Endometrium (tissue), 2 donors: ENCODE data around the gene PLA1A.
"Not testable (repeated sequence)": the region's sequence is repeated elsewhere in the genome, so short reads cannot be mapped to it uniquely, and the experiment has no call there.

Experiments
- FAIRE-seq: peaks from 2 replicates; lab custom pipeline; 2012; peaks lifted over from hg19 to GRCh38; lab: Jason Lieb, UNC
- donor health status: control.
- donor health status: control.

The PLA1A gene

DNA sequence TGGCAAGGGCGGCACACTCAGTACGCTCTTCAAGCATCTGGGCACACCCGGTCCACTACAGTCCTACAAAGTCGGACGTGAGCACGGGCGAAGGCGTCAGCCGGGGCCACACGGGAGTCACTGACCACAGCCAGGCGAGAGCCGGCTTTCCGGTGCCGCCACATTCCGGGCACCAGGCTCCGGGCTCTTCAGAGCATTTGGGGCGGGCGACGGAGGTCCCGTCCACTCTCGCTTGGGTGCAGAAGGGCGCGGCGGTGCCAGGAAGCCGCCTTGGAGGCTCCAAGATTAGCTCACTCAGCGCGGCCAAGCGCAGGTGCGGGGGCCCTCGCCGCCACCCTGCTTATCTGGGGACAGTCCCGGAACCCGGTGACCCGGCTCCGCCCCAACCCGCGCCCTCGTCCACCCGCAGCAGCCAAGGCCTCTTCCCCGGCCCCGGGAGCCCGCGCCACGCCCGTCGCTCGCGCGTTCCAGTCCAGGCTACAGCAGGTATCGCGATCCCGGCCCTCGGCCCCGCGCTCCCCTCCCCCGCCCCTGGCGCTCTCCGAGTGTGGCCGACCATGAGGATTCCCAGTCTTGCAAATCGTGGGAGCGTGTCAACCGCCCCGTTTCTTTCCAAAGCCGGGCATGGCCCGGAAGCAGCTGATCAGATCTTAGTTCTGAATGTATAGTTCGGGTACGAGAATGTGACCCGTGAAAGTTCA, 18.2 kb upstream of the PLA1A start, which contains the start of gene ADPRH:
TSS of gene ADPRH (plus strand) at position 127 of the 701 bp plus-strand sequence. CDS start 2,678 bp downstream, outside the sequence.
- no peak for FAIRE-seq

DNA sequence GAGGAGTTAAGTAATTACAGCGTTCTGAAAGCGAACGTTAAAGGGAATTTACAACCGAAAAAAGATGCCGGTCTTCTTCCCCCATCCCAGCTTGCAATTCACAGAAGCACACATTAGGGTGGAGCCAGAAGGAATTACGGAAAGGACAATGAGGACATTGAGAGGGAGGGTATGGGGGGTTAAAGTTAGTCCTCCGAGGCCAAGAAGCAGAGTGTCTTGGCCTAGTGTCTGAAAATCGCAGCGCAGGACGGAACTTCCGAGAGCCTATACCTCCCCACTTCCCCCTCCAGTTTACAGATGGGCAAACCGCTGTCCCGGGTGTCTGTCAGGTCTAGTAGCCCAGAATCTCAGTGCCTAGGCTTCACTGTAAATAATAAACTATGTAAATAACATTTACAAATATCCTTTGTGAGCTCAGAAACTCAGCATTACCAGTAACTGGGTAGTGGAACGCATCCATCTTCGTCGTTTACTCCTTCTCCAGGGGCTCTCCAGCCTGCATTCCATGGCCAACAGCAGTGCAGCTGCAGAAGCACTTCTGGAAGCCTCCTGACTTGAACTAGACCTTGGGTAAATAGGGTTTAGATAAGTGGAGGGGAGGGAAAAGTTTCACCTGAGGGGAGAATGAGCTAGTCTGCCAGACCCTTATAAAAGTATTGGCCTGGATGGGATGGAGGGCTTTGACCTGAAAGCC, 17.5 kb upstream of the PLA1A start:
- FAIRE-seq, result no peak

DNA sequence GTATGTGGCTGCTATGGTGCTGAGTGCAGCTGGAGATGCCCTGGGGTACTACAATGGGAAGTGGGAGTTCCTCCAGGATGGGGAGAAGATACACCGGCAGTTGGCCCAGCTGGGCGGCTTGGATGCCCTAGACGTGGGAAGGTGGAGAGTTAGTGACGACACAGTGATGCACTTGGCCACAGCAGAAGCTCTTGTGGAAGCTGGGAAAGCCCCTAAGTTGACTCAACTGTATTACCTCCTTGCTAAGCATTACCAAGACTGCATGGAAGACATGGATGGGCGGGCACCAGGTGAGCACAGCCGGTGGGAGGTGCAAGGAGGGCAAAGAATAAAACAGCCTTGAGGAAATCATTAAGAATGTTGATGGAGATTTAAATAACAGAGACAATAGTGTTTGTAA, 15.5 kb upstream of the PLA1A start:
- no peak for FAIRE-seq

DNA sequence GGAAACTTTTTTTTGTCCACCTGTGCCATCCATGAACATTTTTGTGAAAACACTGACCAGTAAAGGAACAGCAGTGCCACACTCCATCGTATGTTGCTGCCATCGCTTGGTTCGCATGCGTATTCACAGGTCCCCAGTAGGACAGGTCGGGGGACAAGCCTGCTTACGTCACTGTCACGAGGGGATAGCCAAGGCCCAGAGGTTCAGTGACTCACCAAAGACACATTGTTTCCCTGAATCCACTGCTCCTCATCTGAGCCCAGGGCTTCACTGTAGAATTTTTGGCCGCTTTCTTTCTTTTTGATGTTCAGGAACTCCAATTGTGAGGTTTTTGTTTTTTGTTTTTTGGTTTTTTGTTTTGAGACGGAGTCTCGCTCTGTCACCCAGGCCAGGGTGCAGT, 12.5 kb upstream of the PLA1A start:
- no peak for FAIRE-seq

DNA sequence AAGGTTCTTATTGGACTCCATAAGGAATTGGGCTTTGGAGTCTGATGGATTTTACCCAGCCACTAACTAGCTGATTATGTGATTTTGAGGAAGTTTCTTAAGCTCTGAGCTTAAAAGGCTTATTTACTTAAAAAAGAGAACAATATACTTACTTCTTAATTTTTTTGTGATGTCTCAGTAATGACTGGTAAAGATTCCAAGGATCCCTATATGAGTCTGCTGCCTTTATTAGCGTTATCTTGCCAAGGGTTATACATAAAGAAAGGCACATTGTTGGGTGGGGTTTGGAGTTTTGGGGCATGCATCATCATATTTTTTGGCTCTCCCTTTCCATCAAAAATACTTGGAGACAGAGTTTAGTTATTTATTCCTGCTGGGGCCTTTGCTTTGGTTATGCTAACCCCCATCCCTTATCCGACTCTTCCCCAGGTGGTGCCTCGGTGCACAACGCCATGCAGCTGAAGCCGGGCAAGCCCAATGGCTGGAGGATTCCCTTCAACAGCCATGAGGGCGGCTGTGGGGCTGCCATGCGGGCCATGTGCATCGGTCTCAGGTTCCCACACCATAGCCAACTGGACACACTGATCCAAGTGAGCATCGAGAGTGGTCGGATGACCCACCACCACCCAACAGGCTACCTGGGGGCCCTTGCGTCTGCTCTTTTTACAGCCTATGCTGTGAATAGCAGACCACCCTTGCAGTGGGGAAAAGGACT, 11.7 kb upstream of the PLA1A start:
- FAIRE-seq, result no peak

DNA sequence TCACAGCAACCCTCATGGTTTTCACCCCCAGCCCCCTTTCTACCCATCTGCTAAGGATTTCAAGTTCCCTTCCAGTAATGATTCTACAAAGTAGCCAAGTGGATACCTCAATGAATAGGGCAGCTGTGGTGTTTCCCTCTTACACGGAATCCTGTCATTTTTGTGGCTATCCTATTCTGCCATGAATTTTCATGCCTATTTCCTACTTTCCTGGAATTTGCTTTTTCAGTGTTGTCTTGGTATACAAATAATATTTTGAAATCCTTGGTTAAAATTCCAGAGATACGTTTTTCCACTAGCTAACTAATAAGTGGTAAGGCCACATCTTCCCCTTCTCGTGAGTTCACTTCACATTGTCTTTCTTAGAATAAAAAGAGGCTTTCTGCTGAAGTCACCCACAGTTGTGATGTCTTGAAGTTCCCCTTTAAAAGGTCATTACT, 10.9 kb upstream of the PLA1A start:
- FAIRE-seq, result no peak

DNA sequence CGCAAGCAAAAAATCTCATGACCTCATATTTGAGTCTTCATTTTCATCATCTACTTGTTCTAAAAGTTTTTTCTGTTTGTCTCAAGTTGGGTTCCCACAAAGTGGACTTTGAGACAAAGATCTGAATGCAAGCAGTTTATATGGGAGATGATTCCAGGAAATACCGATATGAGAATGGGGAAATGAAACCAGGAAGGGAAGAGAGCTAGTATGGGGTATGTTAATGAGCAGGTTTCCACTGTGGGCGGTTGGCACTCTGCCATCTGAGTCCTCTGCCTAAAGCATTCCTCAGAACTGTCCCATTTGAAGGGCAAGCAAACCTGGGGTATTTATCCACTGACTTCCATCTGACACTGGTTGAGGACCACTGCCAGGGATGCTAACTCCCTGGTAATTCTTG, 9.6 kb upstream of the PLA1A start:
- no peak for FAIRE-seq

DNA sequence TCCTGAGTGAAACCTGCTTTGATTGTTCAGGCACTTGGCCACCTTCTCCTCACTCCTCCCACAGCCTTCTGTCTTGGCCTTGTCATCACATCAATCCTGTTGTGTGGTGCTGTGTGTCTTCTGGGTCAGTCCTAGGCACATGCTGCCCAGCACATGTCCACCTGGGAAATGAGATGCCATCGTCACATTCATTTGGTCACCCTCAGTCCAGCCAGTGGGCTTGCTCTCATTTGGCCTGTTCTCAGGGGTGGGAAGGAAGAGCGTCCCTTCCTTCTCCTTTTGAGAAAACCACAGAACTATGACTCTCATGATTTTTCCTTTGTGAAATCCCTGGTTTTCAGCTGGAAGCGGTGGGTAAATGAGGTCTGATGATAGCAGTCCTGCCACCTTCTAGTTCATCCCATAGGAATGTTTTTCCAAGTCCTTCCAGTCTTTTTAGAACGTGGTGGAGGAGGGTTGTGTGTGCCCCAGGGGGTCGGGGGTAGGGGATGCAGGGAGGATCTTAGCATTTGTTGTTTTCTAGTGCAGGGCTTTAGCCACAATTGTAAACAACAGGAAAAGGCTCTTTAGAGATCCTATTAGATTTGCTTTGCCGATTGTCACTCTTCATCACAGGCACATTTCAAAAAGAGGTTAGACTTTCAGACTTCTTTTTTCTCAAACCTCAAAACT, 8.4 kb upstream of the PLA1A start:
- no peak for FAIRE-seq

DNA sequence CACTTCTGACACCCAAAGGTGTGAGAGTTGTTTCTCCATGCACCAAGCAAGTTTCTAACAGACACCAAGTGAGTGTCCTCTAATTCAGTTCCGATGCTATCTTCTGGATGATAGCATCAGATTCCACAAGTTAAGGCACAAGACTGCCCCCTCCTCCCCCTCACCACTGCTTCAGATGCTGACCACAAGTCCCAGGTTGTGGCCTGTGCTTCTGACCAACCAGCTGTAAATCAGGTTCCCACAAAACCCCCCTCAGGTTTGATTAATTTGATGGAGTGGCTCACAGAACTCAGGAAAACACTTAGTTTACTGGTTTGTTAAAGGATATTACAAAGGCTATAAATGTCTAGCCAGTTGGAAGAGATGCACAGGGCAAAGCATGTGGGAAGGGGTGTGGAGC, 7.0 kb upstream of the PLA1A start:
- FAIRE-seq, result no peak

DNA sequence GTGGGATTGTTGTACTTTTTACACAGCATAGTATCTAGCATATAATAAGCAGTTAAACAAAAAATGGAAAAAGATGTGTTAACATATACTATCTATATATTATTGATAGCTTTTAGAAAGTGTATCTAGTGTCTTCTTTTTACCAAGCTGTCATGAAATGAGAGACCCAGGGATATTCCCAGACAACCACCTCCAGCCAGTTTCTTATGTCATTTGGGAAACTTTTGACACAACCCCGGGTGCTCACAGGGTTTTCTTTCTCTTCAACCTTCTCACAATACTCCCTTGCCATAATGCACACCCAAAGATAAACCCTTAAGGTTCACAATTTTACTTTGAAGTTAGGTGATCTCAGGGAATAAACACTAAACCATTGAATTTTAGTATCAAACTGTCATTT, 4.8 kb upstream of the PLA1A start:
- no peak for FAIRE-seq

DNA sequence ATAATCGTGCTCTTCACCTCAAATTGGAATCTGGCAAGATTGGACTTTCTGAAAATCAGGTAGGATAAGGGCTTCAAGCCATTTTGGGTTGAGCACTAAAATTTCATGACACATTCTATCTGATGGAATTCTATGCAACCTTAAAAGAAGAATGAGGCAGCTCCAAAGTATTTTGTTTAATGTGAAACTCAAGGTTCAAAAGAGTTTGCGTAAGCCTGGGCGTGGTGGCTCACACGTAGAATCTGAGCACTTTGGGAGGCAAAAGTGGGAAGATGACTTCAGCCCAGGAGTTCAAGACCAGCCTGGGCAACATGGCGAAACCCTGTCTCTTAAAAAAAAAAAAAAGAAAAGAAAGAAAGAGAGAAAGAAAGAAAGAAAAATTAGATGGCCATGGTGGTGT, 3.6 kb upstream of the PLA1A start:
- FAIRE-seq, result no peak

DNA sequence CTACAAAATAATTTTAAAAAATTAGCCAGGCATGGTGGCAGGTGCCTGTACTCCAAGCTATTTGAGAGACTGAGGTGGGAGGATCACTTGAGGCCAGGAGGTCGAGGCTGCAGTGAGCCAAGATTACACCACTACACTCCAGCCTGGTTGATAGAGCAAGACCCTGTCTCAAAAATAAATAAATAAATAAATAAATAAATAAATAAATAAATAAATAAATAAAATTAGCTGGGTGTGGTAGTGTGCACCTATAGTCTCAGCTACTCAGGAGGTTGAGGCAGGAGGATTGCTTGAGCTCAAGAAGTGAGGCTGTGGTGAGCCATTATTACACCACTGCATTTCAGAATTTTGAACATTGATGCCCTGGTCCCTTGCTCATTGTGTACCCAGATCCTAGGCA, 2.8 kb upstream of the PLA1A start:
- not testable (repeated sequence) for FAIRE-seq

DNA sequence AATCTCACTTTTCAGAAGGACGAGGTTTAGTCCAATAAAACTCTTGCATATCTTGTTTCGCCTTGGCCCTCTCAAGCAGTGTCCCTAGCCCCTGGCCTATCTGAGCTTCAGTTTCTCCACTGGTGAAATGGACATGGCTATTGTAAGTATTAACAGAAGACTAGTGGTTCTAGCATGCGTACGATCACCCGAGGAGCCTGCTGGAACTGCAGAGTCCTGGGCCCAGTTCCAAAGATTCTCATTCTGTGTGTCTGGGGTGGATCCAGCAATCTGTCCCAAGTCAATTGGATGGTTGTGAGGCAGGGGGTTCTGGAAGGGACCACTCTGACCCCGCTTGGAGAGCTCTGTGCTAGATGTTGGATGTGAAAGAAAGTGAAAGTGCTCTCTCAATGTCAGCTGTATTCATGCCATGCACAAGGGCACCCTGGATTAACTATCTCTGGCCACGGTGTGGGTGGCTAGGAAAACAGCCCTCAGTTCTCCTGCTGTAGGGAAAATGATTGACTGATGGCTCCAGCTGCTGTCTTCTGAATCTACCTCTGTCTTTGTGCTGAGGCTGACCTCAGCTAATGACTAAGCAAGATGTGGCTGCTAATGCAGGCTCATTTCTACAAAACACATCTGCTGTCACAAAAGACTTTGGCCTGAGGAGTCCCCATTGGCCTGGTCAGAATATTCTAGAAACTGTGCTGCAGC, 1.9 kb upstream of the PLA1A start:
- FAIRE-seq, result no peak

DNA sequence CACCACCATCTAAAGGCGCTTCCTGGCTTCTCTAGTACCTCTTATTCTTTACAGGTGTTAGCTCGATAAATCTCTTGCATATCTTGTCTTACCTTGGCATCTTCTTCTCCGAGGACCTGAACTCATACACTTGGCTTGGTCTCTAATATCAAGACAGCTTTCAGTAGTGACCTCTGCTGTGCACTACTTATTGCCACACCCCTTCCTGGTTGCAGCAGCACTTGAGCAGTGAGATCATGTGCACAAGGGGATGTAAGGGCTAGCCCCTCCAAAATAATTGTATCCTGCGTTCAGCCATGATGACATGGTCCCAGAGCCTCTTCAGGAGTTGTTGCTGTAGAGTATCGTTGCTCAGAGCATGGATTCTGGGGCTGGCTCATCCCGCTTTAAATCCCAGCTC, 1.3 kb upstream of the PLA1A start:
- FAIRE-seq, result no peak

DNA sequence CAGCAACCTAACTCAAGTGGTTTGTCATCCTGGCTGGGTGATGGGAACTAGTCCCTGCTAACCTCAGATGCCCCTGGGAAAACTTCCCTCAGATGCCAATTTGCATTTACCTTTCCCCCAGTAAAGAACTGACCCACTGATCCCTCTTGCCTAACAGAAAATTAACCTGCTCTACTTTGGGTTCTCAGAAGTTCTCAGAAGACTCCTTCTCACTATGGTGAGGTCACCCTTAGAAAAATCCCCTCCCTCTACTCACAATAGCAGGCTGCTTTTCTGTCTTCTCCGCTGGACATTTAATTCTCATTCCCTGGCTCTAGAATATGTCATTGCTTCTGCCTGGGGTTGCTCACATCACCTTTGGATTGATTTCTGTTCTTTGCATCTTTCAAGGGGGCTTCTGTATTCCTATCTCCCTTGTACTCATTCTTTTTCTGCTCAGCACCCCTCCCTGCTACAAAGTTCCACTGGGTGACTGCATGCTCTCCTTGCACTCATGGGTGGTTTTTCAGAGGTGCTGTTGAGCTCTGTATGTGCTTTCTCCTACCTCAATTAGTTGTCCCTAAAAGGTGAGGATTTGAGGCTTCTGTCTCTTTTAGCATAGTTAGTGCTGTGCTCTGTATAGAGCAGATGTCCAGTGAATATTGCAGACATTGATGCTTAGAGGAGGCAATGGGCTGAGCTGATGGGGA, 869 bp downstream of the PLA1A start:
- FAIRE-seq, result no peak

DNA sequence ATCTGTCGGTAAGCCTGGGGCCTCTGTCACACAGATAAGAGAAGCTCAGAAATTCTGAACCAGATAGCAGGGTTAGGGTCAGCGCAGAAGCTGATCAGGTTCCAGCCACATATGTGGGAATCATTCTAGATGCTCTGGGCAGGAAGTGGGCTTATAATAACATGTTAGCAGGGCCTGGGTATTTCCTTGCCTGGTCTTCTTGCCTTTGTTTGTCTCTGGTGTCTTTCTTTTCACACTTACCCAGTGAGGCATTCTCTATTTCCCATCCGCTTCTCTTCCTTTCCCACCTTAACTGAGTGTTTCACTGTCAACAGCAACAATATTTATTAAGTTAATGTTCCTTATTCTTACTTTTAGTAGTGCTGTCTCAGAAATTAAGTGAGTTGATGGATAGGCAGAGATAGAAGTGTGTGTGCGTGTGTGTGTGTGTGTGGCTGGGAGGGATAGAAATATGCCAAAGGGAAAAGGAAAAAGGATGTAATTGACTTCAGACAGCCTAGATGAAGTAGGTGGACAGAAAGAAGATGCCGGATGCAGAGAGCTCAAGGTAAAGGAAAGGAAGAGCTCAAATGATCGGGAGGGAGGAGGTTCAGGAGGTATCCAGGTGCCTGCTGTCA, 2.0 kb downstream of the PLA1A start:
- FAIRE-seq, result no peak

DNA sequence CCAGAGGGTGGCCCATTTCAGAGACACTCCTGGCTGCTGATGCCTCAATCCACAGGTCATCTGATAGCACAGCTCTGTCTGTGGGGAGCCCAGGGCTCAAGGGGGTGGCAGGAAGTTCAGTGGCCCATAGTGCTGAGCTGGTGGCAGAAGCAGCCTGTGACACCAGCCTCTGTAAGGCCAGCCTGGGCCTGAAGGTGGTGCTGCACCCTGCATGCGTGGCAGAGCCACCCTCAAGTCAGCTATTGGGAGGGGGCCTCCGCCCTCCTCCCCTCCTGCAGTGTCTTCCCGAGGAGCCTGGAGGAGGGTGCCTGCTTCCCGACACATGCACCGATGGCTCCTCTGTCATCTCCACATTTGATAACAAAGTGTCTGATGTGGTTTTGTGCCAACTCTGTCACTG, 3.0 kb downstream of the PLA1A start:
- no peak for FAIRE-seq

DNA sequence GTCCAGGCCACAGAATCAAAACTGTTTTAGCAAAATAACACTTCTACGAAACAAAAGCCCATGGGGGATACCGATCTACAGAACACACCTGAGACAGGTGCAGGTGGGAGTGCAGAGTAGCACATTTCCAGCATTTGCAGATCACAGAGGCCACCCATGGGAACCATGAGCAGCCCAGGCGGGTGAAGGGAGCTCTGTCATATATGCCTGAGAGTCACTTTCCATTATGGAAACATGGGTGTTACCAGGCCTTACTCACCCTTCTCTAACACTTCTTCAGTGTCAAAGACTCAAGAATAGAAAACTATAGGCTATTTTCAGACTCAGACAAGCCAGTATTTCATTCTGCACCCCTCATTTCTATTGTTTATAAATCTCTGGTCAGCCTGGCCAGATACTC, 3.5 kb downstream of the PLA1A start:
- FAIRE-seq, result no peak

DNA sequence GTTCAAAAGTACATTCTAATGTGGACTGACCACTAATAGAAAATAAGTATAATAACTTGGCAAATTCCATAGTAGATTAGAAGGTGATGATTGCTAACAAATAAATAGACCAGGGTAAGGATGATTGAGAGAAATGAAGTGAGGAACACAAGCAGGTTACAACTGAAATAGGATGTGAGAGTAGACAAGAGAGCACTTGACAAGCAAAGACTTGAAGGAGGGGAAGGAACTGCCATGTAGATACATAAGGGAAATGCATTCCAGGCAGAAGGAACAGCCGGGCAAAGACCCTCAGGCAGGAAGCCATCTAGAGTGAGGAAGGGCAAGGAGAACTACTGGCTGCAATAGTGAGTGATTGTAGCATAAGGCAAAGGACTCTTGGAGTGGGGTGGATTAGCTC, 5.0 kb downstream of the PLA1A start:
- FAIRE-seq, result no peak

DNA sequence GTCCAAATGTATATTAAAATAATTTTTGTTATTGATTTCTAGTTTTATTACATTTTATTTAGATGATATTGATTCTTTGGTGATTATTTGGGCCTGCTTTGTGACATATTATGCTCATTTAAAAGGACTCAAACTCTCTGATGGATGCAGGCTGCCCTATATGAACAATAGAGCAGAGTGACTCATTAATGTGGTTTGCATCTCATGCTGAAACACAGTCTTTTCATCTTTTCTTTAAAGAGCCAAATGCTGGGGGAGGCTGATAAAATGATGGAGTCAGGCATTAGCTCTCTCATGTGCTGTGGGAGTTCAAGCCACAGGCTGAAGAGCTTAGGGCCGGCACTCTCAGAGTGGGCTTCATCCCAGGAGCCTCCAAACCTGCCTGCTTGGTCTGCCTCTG, 7.2 kb downstream of the PLA1A start:
- no peak for FAIRE-seq

DNA sequence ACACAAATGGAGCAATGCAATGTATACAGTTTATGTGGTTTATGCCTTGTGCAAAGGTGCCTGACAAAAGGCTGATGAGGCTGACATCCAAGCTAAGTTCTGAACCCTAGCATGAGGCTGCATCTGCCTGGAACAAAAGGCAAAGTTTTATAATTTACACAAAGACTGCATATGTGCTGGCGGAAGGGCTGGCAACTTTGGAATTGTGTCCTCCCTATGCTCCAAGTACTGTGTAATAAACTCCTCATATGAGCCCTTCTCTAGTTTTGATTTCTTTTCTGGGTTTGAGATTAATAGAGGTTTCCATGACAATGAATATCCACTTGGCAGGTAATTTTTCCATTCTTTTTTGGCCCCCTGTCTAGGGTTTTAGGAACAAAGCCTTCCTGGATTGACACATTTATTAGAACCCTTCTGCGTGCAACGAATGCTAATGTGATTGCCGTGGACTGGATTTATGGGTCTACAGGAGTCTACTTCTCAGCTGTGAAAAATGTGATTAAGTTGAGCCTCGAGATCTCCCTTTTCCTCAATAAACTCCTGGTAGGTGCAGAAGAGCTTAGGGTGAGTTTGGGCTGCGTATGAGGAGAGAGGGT, 10.8 kb downstream of the PLA1A start:
- FAIRE-seq, result no peak
